PC-3 (cell line): Measurements from ENCODE around the gene TSPAN16. TPM values are rescaled to one million over a fixed set of nuclear protein-coding genes. Genes with fewer than 3 reads are reported as not detected.

ENCODE experiments used
- ATAC-seq: fragments of 200-7000 bp; cut with Tn5 transposase; 2 replicates; pipeline ENCODE4 v1.9.1; 2020; ENCODE audit warnings: mild to moderate bottlenecking, moderate library complexity
- BruUV-seq: library from RNA; stranded (reverse); fragments of 400-500 nt; replicated peaks from 2 replicates; lab custom pipeline; 2021; lab: Mats Ljungman, UMichigan
- CTCF ChIA-PET: fragments of 300-600 bp; sonication (Branson Sonifier 250); formaldehyde crosslinking; loops from one replicate; lab custom pipeline; 2022; ENCODE audit warnings: antibody characterized with exemption; lab: Charles Lee
- POLR2A ChIA-PET: fragments of 300-600 bp; sonication (Branson Sonifier 250); formaldehyde crosslinking; loops from one replicate; lab custom pipeline; 2022; ENCODE audit warnings: antibody characterized with exemption; ENCODE audit not compliant: unreplicated experiment; lab: Charles Lee
- DNase-seq: peaks from one replicate; pipeline ENCODE4 v3.0.0-alpha.2; 2015
- H2AFZ ChIP-seq: fragments of 300-600 bp; sonication (generic); 2 replicates; pipeline ENCODE4 v1.6.0; 2016; ENCODE audit warnings: antibody characterized with exemption, low read length
- H3F3A ChIP-seq: fragments of 300-600 bp; sonication (generic); one replicate; pipeline ENCODE4 v1.6.0; 2017; ENCODE audit warnings: antibody characterized with exemption, low read length, control low read depth, mild to moderate bottlenecking; ENCODE audit not compliant: unreplicated experiment
- H3K27ac ChIP-seq: fragments of 300-600 bp; sonication (generic); 2 replicates; pipeline ENCODE4 v1.5.1; 2016; ENCODE audit warnings: mild to moderate bottlenecking, low read length
- H3K27me3 ChIP-seq: fragments of 300-600 bp; sonication (generic); 2 replicates; pipeline ENCODE4 v1.6.1; 2016; ENCODE audit warnings: low read length, mixed read lengths
- H3K36me3 ChIP-seq: fragments of 300-600 bp; sonication (generic); 2 replicates; pipeline ENCODE4 v1.6.1; 2016; ENCODE audit warnings: low read depth, mixed run types, low read length, mixed read lengths
- H3K4me1 ChIP-seq: fragments of 300-600 bp; sonication (generic); 2 replicates; pipeline ENCODE4 v1.5.1; 2016; ENCODE audit warnings: low read length; ENCODE audit not compliant: insufficient read depth
- H3K4me2 ChIP-seq: fragments of 300-600 bp; sonication (generic); 2 replicates; pipeline ENCODE4 v1.6.0; 2016; ENCODE audit warnings: low read length
- H3K4me3 ChIP-seq: fragments of 300-600 bp; sonication (generic); 2 replicates; pipeline ENCODE4 v1.5.1; 2016; ENCODE audit warnings: mild to moderate bottlenecking, low read length, mixed read lengths
- H3K79me2 ChIP-seq: fragments of 300-600 bp; sonication (generic); 2 replicates; pipeline ENCODE4 v1.6.1; 2017; ENCODE audit warnings: low read length, mixed read lengths
- H3K9ac ChIP-seq: fragments of 300-600 bp; sonication (generic); 2 replicates; pipeline ENCODE4 v1.6.0; 2016; ENCODE audit warnings: mild to moderate bottlenecking, low read length
- H3K9me2 ChIP-seq: fragments of 300-600 bp; sonication (generic); replicated peaks from 2 replicates; pipeline ENCODE4 v1.6.1; 2016; ENCODE audit warnings: mixed run types, low read length, mixed read lengths
- H3K9me3 ChIP-seq: fragments of 300-600 bp; sonication (generic); 2 replicates; pipeline ENCODE4 v1.6.1; 2016; ENCODE audit warnings: low read length, mixed read lengths
- H4K20me1 ChIP-seq: fragments of 300-600 bp; sonication (generic); 2 replicates; pipeline ENCODE4 v1.6.1; 2016; ENCODE audit warnings: low read length, mixed read lengths
- CTCF ChIP-seq: fragments of 300-600 bp; sonication (generic); conservative IDR thresholded peaks from 2 replicates; pipeline ENCODE4 v1.5.1; 2017; ENCODE audit warnings: antibody characterized with exemption, low read depth, mild to moderate bottlenecking, low read length
- EZH2 ChIP-seq: fragments of 300-600 bp; sonication (generic); IDR thresholded peaks from one replicate; pipeline ENCODE4 v1.6.1; 2017; ENCODE audit warnings: antibody characterized with exemption, mild to moderate bottlenecking, low read length; ENCODE audit not compliant: unreplicated experiment
- EZH2phosphoT487 ChIP-seq: fragments of 300-600 bp; sonication (generic); IDR thresholded peaks from 2 replicates; pipeline ENCODE4 v1.6.1; 2018; ENCODE audit warnings: mild to moderate bottlenecking, antibody characterized with exemption, low read length, borderline replicate concordance
- intact Hi-C: fragments of 100-400 bp; cut with micrococcal nuclease; formaldehyde crosslinking; loops from 2 replicates; pipeline ENCODE4 v1.9.0; 2023
- total RNA-seq: library from RNA; depleted of rRNA; stranded (reverse); fragments of >200 nt; gene quantifications from 2 replicates; pipeline ENCODE4 v1.2.3, GENCODE V29; 2014

The TSPAN16 gene
- total RNA-seq, 1 experiment from 2014 or later = not detected

- intact Hi-C loops = no loop called here
- Histone ChIP-seq H3K9ac (no peak overlapping the region), H3K4me2 (no peak overlapping the region), H3K79me2 (no peaks in the 10 kb centered on the region), H3K27ac (no peak overlapping the region), H3K4me3 (no peak overlapping the region), H3K36me3 (peaks cover 3% of the 10 kb centered on the region; the same call in 1 of the 2 replicates), H2AFZ (no peak overlapping the region), H3K9me3 (no peaks in the 10 kb centered on the region), H3F3A (no peaks in the 10 kb centered on the region), H3K4me1 (no peaks in the 10 kb centered on the region), H3K27me3 (no peaks in the 10 kb centered on the region), H3K9me2 (no peaks in the 10 kb centered on the region), H4K20me1 (no peaks in the 10 kb centered on the region)
- BruUV-seq = no TSS peak
- CTCF ChIA-PET = no interaction called here
- TF ChIP-seq EZH2phosphoT487 (no peak), CTCF (no peak)
- ATAC-seq (no peak), DNase-seq (no peak)
- POLR2A ChIA-PET = no interaction called here
Measured at GRCh38 chr19:11361771-11362731, 66.1 kb downstream of the TSPAN16 start.

GRCh38 chr19:11363881-11364280, 67.9 kb downstream of the TSPAN16 start:
- Histone ChIP-seq H3K4me1 (no peaks in the 10 kb centered on the region), H3K9me2 (no peaks in the 10 kb centered on the region), H3K27me3 (no peaks in the 10 kb centered on the region), H3K9ac (no peak overlapping the region), H3K4me3 (no peak overlapping the region), H3K27ac (no peak overlapping the region), H4K20me1 (no peaks in the 10 kb centered on the region), H3F3A (no peaks in the 10 kb centered on the region), H3K4me2 (no peak overlapping the region), H3K36me3 (peaks cover 3% of the 10 kb centered on the region; the same call in 1 of the 2 replicates), H2AFZ (no peak overlapping the region), H3K79me2 (no peaks in the 10 kb centered on the region), H3K9me3 (no peaks in the 10 kb centered on the region)
- CTCF ChIA-PET = no interaction called here
- TF ChIP-seq EZH2phosphoT487 = no peak
- no peak for TF ChIP-seq EZH2
- TF ChIP-seq CTCF = no peak
- BruUV-seq = no TSS peak
- POLR2A ChIA-PET = no interaction called here
- DNase-seq (no peak), ATAC-seq (no peak)
- intact Hi-C loops = no loop called here

- no peaks in the 10 kb centered on the region for H3K79me2 ChIP-seq
- ChIA-PET CTCF (no interaction called here), POLR2A (no interaction called here)
- DNase-seq (no peak), ATAC-seq (no peak)
- no peaks in the 10 kb centered on the region for H3K9me2 ChIP-seq
- no peak overlapping the region for H3K27ac ChIP-seq
- no peaks in the 10 kb centered on the region for H3K27me3 ChIP-seq
- no peaks in the 10 kb centered on the region for H4K20me1 ChIP-seq
- no peak overlapping the region for H3K4me3 ChIP-seq
- H3K9ac ChIP-seq = no peak overlapping the region
- H3K4me1 ChIP-seq = no peaks in the 10 kb centered on the region
- no peak for TF ChIP-seq CTCF
- no peak overlapping the region for H2AFZ ChIP-seq
- H3K9me3 ChIP-seq = no peaks in the 10 kb centered on the region
- intact Hi-C loops = no loop called here
- H3F3A ChIP-seq = no peaks in the 10 kb centered on the region
- H3K4me2 ChIP-seq = no peak overlapping the region
- BruUV-seq = no TSS peak
- H3K36me3 ChIP-seq = peaks cover 3% of the 10 kb centered on the region; the same call in 1 of the 2 replicates
Measured at GRCh38 chr19:11364296-11364904, 68.4 kb downstream of the TSPAN16 start.
